Stimulated activated CD4-positive, alpha-beta T cell treated with anti-CD3 and anti-CD28 coated beads, Interleukin-12 subunit alpha, Interleukin-12 subunit beta, amount 100 ng/mL, for 48 hours (primary cell): Measurements from ENCODE around the gene NEURL1B.

Source experiments
- DNase-seq, 3 donors: peaks; one replicate each; pipeline ENCODE4 v3.0.0-alpha.2; 2020; ENCODE audit warnings: low read depth in 2 of 3, low spot score in 1 of 3

NEURL1B gene

GRCh38 chr5:172729588-172729987, 88.5 kb downstream of the NEURL1B start:
- no peak for DNase-seq

DNA sequence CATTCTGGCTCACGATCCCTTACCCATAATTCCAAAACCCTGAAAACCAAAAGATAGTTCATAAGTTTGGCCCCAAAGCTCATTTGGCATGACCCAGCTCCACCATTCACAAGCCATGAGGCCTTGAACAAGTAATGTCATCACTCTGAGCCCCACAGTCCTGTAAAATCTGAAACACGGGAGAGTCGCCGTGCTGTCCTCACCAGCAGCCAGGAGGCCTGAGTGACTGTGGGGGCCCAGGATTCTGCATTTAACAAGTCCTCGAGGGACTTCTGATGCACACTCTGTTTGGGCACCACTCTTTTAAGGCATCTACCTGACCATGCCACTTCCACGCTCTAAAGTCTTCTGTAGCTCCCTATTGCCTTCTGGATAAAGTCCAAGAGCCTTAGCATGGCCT, 89.2 kb downstream of the NEURL1B start:
- no peak for DNase-seq

GRCh38 chr5:172730981-172731679, 90.1 kb downstream of the NEURL1B start:
- DNase-seq: no peak

DNA sequence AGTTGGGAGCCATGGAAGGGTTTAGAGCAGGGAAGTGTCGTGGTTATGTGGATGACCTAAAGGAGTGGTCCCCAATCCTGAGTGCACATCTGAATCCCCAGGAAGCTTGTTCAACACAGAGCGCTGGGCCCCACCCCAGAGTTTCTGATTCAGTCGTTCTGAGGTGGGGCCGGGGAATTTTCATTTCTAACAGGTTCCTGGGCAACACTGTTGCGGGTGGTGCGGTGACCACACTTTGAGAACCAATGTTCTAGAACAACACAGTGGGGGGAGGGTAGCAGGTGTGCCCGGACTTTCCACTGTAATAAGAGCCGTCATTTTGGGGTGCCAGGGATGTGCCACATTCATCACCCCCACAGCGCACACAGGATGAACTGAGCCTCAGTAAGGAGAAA, 90.6 kb downstream of the NEURL1B start:
- no peak for DNase-seq

- no peak for DNase-seq
Observed at GRCh38 chr5:172732201-172732865, 91.3 kb downstream of the NEURL1B start.

- DNase-seq: no peak
Observed at GRCh38 chr5:172733131-172733973, 92.3 kb downstream of the NEURL1B start.

- no peak for DNase-seq
Observed at GRCh38 chr5:172733974-172734346, 92.9 kb downstream of the NEURL1B start.

- no peak for DNase-seq
Observed at GRCh38 chr5:172735141-172735831, 94.2 kb downstream of the NEURL1B start.

- no peak for DNase-seq
Observed at GRCh38 chr5:172736508-172737135, 95.6 kb downstream of the NEURL1B start.

GRCh38 chr5:172739375-172739774, 98.3 kb downstream of the NEURL1B start:
- no peak for DNase-seq

- no peak for DNase-seq
Observed at GRCh38 chr5:172740428-172741205, 99.6 kb downstream of the NEURL1B start.
